ENCODE measurements around the gene TSSC4. TPM values are rescaled to one million over a fixed set of nuclear protein-coding genes. Genes with fewer than 3 reads are reported as not detected.

Gene TSSC4
- total and polyA plus RNA-seq, 2 of the 13 experiments (the other 11 are each of a cell fraction or from before 2014, with no cell fraction given), result 16.2 to 58.6 TPM

GRCh38 chr11:2408671-2409070 is 8.1 kb downstream of the TSSC4 start:
- Histone ChIP-seq H3K4me1 (ENCODE audit: insufficient read depth, low read length) (peaks cover 58% of the 10 kb centered on the region), H2AFZ (ENCODE audit: low read length) (no peak overlapping the region), H3K4me3 (replicated peaks in 1 of 3; ENCODE audit: insufficient read depth in 1 of 3, low read depth in 2 of 3, low read length in 3 of 3) (no peak overlapping the region), H3K36me3 (replicated peaks in 1 of 2; ENCODE audit: control insufficient read depth in 1 of 2, insufficient read depth in 2 of 2, low read length in 2 of 2) (peaks cover 2 to 3% of the 10 kb centered on the region in 2 experiments; a peak in 1 of 5 replicates), H3K9ac (ENCODE audit: insufficient read depth, low read depth, low read length) (no peak overlapping the region), H4K20me1 (ENCODE audit: insufficient read depth, low read length) (no peaks in the 10 kb centered on the region), H3K9me3 (ENCODE audit: low read length) (no peaks in the 10 kb centered on the region), H3K27me3 (ENCODE audit: control insufficient read depth in 1 of 2, insufficient read depth in 2 of 2, low read length in 2 of 2) (no peaks in the 10 kb centered on the region), H3K27ac (ENCODE audit: extremely low read length, insufficient read depth, low read length) (no peak overlapping the region), H3K79me2 (ENCODE audit: insufficient read depth, low read length) (no peaks in the 10 kb centered on the region), H3K4me2 (ENCODE audit: low read depth, low read length) (peak overlapping the region; percentile 84)
- no TSS peak for BruUV-seq (replicated peaks)
- POLR2A ChIA-PET, result interaction anchor here (5.7 kb wide), 1 partner anchor 8 kb away, joined by 49 read pairs; the partner anchor contains the start of gene TSSC4
- intact Hi-C loops (cut with micrococcal nuclease; ENCODE audit: unreplicated experiment) (no loop called here), in situ Hi-C loops (cut with HindIII; ENCODE audit: extremely low pct_ligation_motif_present, low pct_unique_long_range_greater_than_20kb) (no loop called here)
- no peak for FAIRE-seq
- CTCF ChIA-PET (ENCODE audit: low intra/inter-chr PET ratio, low total read pairs), result no interaction called here
- WGBS (ENCODE audit: low lambda C conversion rate), result 82% methylated on average over 3 of the region's 11 CpGs
- TF ChIP-seq RFX3 (CRISPR knock-in tag; IDR thresholded peaks at IDR 0.05) (no peak), ZBTB42 (CRISPR knock-in tag; IDR thresholded peaks at IDR 0.05) (no peak), ZNF17 (CRISPR knock-in tag; IDR thresholded peaks at IDR 0.05) (no peak), AKNA (CRISPR knock-in tag; IDR thresholded peaks at IDR 0.05; ENCODE audit: borderline replicate concordance) (no peak), EZH2 (conservative IDR thresholded peaks at IDR 0.05; ENCODE audit: low read depth, low read length) (no peak)
- ATAC-seq, result no peak
- no peak for DNase-seq (ENCODE audit: low spot score)

Measured in HepG2 (cell line).